OCI-LY3 (cell line): ENCODE data around the gene ADGRD1.

ENCODE experiments used
- H2AFZ ChIP-seq: fragments of 200-600, 300-600 bp; shearing (Covaris generic); 2 replicates; pipeline ENCODE4 v1.6.0; 2014; ENCODE audit warnings: antibody characterized with exemption, low read depth, low read length
- H3K27ac ChIP-seq: fragments of 200-600, 300-600 bp; sonication (generic); 2 replicates; pipeline ENCODE4 v1.5.1; 2014; ENCODE audit warnings: mild to moderate bottlenecking, low read length, moderate library complexity, mixed read lengths
- H3K27me3 ChIP-seq: fragments of 200-600, 300-600 bp; sonication (generic); 2 replicates; pipeline ENCODE4 v1.6.1; 2014; ENCODE audit warnings: low read depth, low read length, mixed read lengths
- H3K36me3 ChIP-seq: fragments of 200-600, 300-600 bp; sonication (generic); replicated peaks from 2 replicates; pipeline ENCODE3; 2014; ENCODE audit warnings: low read depth, low read length, mixed read lengths
- H3K4me1 ChIP-seq: fragments of 300-600, 200-600 bp; sonication (generic); 2 replicates; pipeline ENCODE4 v1.6.1; 2014; ENCODE audit warnings: low read length, mixed read lengths
- H3K4me2 ChIP-seq: fragments of 200-600, 300-600 bp; sonication (generic); 2 replicates; pipeline ENCODE4 v1.6.1; 2014; ENCODE audit warnings: low read length, mixed read lengths
- H3K4me3 ChIP-seq: fragments of 300-600, 200-600 bp; sonication (generic); 2 replicates; pipeline ENCODE4 v1.5.1; 2014; ENCODE audit warnings: antibody characterized with exemption, mild to moderate bottlenecking, low read length, moderate library complexity
- H3K79me2 ChIP-seq: fragments of 300-600, 200-600 bp; shearing (Covaris generic); 2 replicates; pipeline ENCODE4 v1.6.1; 2014; ENCODE audit warnings: mild to moderate bottlenecking, low read length, mixed read lengths
- H3K9ac ChIP-seq: fragments of 300-600, 200-600 bp; shearing (Covaris generic); 2 replicates; pipeline ENCODE4 v1.6.0; 2014; ENCODE audit warnings: mild to moderate bottlenecking, low read length, moderate library complexity
- H3K9me3 ChIP-seq: fragments of 200-600, 300-600 bp; shearing (Covaris generic); 2 replicates; pipeline ENCODE4 v1.6.1; 2014; ENCODE audit warnings: low read length, mixed read lengths; ENCODE audit not compliant: insufficient read depth
- H4K20me1 ChIP-seq: fragments of 200-600, 300-600 bp; sonication (generic); 2 replicates; pipeline ENCODE4 v1.6.1; 2016; ENCODE audit warnings: low read length, mixed read lengths; ENCODE audit not compliant: insufficient read depth
- EZH2phosphoT487 ChIP-seq: fragments of 200-600 bp; shearing (Covaris generic); IDR thresholded peaks from 2 replicates; pipeline ENCODE4 v1.6.1; 2018; ENCODE audit warnings: antibody characterized with exemption, mixed run types, low read depth
- TF ChIP-seq, protein P1 (sequence below): fragments of 200-600, 300-600 bp; sonication (generic); IDR thresholded peaks from 2 replicates; pipeline ENCODE4 v1.5.1; 2014; ENCODE audit warnings: antibody characterized with exemption, low read length, low read depth

The ADGRD1 gene

GRCh38 chr12:131055596-131056233, 102.0 kb downstream of the ADGRD1 start:
- no peaks in the 10 kb centered on the region for H3K79me2 ChIP-seq
- TF ChIP-seq, protein P1, sequence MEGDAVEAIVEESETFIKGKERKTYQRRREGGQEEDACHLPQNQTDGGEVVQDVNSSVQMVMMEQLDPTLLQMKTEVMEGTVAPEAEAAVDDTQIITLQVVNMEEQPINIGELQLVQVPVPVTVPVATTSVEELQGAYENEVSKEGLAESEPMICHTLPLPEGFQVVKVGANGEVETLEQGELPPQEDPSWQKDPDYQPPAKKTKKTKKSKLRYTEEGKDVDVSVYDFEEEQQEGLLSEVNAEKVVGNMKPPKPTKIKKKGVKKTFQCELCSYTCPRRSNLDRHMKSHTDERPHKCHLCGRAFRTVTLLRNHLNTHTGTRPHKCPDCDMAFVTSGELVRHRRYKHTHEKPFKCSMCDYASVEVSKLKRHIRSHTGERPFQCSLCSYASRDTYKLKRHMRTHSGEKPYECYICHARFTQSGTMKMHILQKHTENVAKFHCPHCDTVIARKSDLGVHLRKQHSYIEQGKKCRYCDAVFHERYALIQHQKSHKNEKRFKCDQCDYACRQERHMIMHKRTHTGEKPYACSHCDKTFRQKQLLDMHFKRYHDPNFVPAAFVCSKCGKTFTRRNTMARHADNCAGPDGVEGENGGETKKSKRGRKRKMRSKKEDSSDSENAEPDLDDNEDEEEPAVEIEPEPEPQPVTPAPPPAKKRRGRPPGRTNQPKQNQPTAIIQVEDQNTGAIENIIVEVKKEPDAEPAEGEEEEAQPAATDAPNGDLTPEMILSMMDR, result no peak
- TF ChIP-seq EZH2phosphoT487, result no peak
- no peaks in the 10 kb centered on the region for H4K20me1 ChIP-seq
- H3K27me3 ChIP-seq, result peaks cover 14% of the 10 kb centered on the region
- no peak overlapping the region for H3K4me2 ChIP-seq
- no peak overlapping the region for H3K27ac ChIP-seq
- no peaks in the 10 kb centered on the region for H3K9me3 ChIP-seq
- no peaks in the 10 kb centered on the region for H3K4me1 ChIP-seq
- no peak overlapping the region for H3K9ac ChIP-seq
- no peaks in the 10 kb centered on the region for H3K36me3 ChIP-seq
- no peak overlapping the region for H2AFZ ChIP-seq
- no peak overlapping the region for H3K4me3 ChIP-seq

- Histone ChIP-seq H4K20me1 (no peaks in the 10 kb centered on the region), H3K79me2 (no peaks in the 10 kb centered on the region), H3K4me3 (no peak overlapping the region), H3K27me3 (peaks cover 14% of the 10 kb centered on the region), H3K4me1 (no peaks in the 10 kb centered on the region), H3K9me3 (no peaks in the 10 kb centered on the region), H3K9ac (no peak overlapping the region), H3K36me3 (no peaks in the 10 kb centered on the region), H3K27ac (no peak overlapping the region), H2AFZ (no peak overlapping the region), H3K4me2 (no peak overlapping the region)
- TF ChIP-seq EZH2phosphoT487, result no peak
- TF ChIP-seq, protein P1, result no peak
Measured at GRCh38 chr12:131056626-131057025, 102.9 kb downstream of the ADGRD1 start.

GRCh38 chr12:131057211-131057721, 103.6 kb downstream of the ADGRD1 start:
- Histone ChIP-seq H3K4me3 (no peak overlapping the region), H3K79me2 (no peaks in the 10 kb centered on the region), H3K4me2 (no peak overlapping the region), H3K36me3 (no peaks in the 10 kb centered on the region), H4K20me1 (no peaks in the 10 kb centered on the region), H3K9me3 (no peaks in the 10 kb centered on the region), H3K27me3 (peaks cover 14% of the 10 kb centered on the region), H3K4me1 (no peaks in the 10 kb centered on the region), H3K9ac (no peak overlapping the region), H2AFZ (no peak overlapping the region), H3K27ac (no peak overlapping the region)
- TF ChIP-seq, protein P1, result no peak
- TF ChIP-seq EZH2phosphoT487, result no peak

GRCh38 chr12:131057722-131058515, 104.2 kb downstream of the ADGRD1 start:
- H4K20me1 ChIP-seq, result no peaks in the 10 kb centered on the region
- H3K9me3 ChIP-seq, result no peaks in the 10 kb centered on the region
- H3K79me2 ChIP-seq, result no peaks in the 10 kb centered on the region
- H3K4me1 ChIP-seq, result no peaks in the 10 kb centered on the region
- no peak overlapping the region for H3K27ac ChIP-seq
- no peak overlapping the region for H3K4me3 ChIP-seq
- TF ChIP-seq, protein P1, result no peak
- TF ChIP-seq EZH2phosphoT487, result no peak
- no peak overlapping the region for H2AFZ ChIP-seq
- H3K9ac ChIP-seq, result no peak overlapping the region
- H3K36me3 ChIP-seq, result no peaks in the 10 kb centered on the region
- peaks cover 14% of the 10 kb centered on the region for H3K27me3 ChIP-seq
- no peak overlapping the region for H3K4me2 ChIP-seq
